Liver (tissue), 3 donors: ENCODE results near the gene EIPR1.

Source experiments
- CTCF ChIP-seq: fragments of 150-350 bp; IDR thresholded peaks from 2 replicates; pipeline ENCODE4 v1.5.1; 2017; ENCODE audit warnings: improper control_type of control experiment, low read depth, low read length; ENCODE audit not compliant: missing input control
- EGR1 ChIP-seq, 2 donors: IDR thresholded peaks; 2 replicates each; pipeline ENCODE4 v1.6.1; 2016 to 2018; ENCODE audit warnings: antibody characterized with exemption in 2 of 2, low read depth in 2 of 2
- MAX ChIP-seq: IDR thresholded peaks from 2 replicates; pipeline ENCODE4 v1.6.1; 2016; ENCODE audit warnings: antibody characterized with exemption
- REST ChIP-seq: IDR thresholded peaks from 2 replicates; pipeline ENCODE4 v1.6.1; 2016; ENCODE audit warnings: antibody characterized with exemption, mild to moderate bottlenecking
- RXRA ChIP-seq, 2 donors: IDR thresholded peaks; 2 replicates each; pipeline ENCODE4 v1.6.1; 2017 to 2018; ENCODE audit warnings: antibody characterized with exemption in 2 of 2, mild to moderate bottlenecking in 1 of 2
- donor health status: healthy.
- donor health status: healthy.

- TF ChIP-seq RXRA (IDR thresholded peaks at IDR 0.05) (no peak), EGR1 (IDR thresholded peaks at IDR 0.05; ENCODE audit: low read depth in 2 of 2) (no peak), REST (no peak), CTCF (no peak), MAX (no peak)
Measured at GRCh38 chr2:3284657-3285630, 92.7 kb downstream of the EIPR1 start.
